GM19463 (cell line): ENCODE measurements around the gene TCEAL9.
A peak's percentile ranks its signal among the peaks of the same experiment; 100 is the strongest.
"Not testable (repeated sequence)": the region's sequence is repeated elsewhere in the genome, so short reads cannot be mapped to it uniquely, and the experiment has no call there.

ENCODE experiments used
- ATAC-seq: cut with Tn5 transposase; IDR thresholded peaks from one replicate; pipeline ENCODE4 v1.9.1; 2021; ENCODE audit warnings: mild to moderate bottlenecking, moderate library complexity; ENCODE audit not compliant: unreplicated experiment

The TCEAL9 gene

GRCh38 chrX:103356130-103356798, at the start of gene TCEAL9:
TCEAL9 (plus strand) TSS chrX:103356506; CDS start chrX:103357685, 1,179 bp downstream.
- peak; percentile 71 for ATAC-seq

- no peak for ATAC-seq
Observed at GRCh38 chrX:103309860-103310554, 46.3 kb upstream of the TCEAL9 start.

DNA sequence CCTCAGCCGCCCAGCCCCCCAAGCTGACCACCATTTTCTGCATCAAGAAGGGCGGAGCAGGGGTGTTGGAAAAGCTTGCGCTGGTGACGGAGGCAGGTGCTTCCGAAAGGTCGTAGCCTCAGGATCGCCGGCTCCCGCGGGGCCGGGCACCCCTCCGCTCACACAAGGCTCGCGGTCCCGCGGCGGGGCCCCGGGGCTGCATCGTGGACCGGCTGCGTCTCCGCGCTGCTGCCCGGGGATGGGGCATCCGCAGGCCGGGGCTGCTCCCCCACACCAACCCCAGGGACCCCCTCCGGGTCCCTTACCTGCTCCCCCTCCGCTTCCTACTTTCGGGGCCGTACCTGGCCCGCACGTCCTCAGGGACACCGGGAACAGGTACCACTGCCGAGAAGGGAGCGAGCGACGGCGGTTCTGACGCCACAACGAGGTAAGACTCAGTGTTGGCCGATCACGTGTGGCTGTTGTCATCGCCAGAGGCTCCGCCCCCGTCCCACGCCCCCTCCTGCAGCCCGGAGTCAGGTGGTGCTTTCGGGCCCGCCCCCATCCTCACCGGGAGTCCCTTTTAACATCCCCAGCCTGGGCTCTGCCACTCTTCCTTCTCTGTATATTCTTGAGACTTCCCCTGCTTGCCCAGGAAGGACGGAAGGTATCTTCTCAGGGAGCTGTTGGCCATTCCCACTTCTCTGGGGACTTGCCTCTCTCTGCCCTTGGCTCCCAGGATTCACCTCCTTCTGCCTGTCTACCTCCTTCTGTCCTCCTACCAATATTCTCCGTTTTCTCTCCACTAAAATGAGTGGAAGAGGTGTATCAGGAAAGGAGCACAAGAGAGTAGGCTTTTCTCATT, 45.5 kb upstream of the TCEAL9 start, which contains the start of gene BEX2:
TSS of gene BEX2 (minus strand) at position 436 of the 844 bp plus-strand sequence. CDS start 1,014 bp downstream, outside the sequence.
- ATAC-seq, result peak; percentile 97

GRCh38 chrX:103311399-103311780, 44.9 kb upstream of the TCEAL9 start:
- no peak for ATAC-seq

- ATAC-seq, result no peak
Observed at GRCh38 chrX:103329991-103330390, 26.3 kb upstream of the TCEAL9 start, which contains the start of gene TCEAL7. TCEAL7 (plus strand) TSS chrX:103330239; CDS start chrX:103331404, 1,165 bp downstream.

GRCh38 chrX:103330681-103331288, 25.5 kb upstream of the TCEAL9 start:
- no peak for ATAC-seq

DNA sequence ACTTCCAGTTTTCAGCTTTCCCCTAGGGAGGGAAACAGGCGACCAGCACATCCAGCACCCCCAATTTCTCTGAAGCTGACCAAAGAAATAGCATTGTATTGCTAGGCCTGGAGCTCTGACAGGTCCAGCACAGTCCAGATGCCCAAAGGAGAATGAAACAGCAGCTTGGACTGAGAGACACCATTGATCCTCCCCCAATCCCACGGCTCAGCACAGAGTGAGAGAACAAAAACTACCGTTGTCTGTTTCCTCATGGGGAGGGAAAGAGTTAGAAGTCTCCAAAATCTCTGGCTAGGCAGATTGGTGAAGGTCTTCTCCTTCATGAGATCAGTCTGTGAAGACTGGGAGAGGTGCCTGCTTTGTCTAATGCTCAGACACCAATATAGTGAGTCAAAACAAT, 17.6 kb upstream of the TCEAL9 start:
- ATAC-seq, result no peak

- ATAC-seq, result peak; percentile 63
Observed at GRCh38 chrX:103343105-103343504, 13.2 kb upstream of the TCEAL9 start.

- no peak for ATAC-seq
Observed at GRCh38 chrX:103344606-103345005, 11.7 kb upstream of the TCEAL9 start.

GRCh38 chrX:103347682-103348397, 8.5 kb upstream of the TCEAL9 start:
- no peak for ATAC-seq

GRCh38 chrX:103356858-103357257, 552 bp downstream of the TCEAL9 start:
- peak; percentile 21 for ATAC-seq

GRCh38 chrX:103357871-103358270, 1.6 kb downstream of the TCEAL9 start:
- ATAC-seq, result no peak

DNA sequence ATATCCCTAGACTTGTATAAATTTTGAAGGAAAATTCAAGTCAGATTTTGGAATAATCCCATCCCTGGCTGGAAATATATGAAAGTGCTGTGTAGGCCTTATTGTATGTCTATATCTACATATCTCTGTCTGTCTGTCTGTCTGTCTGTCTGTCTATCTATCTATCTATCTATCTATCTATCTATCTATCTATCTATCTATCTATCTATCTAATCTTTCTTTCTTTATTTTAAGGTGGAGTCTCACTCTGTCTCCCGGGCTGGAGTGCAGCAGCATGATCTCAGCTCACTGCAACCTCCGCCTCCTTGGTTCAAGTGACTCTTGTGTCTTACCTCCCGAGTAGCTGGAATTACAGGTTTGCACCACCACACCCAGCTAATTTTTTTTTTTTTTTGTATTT, 3.3 kb downstream of the TCEAL9 start:
- ATAC-seq, result not testable (repeated sequence)

GRCh38 chrX:103360092-103360491, 3.8 kb downstream of the TCEAL9 start:
- no peak for ATAC-seq

DNA sequence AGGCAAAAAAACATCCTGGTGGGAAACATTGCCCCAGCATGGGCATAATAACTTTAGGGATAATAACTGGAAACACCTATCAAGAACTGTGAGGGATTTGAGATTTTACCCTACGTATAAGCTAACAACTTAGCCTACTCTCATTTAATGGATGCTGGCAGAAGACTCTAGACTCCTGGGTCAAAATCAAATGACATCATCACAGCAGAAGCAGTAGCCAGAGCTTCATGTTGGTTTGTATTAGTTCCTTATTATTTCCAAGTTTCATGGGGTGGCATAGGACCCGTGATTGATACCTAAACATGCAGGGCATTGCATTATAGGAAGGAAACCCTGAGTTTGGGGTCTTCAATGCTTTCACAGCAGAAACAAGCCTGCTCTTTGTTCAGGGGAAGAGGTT, 4.6 kb downstream of the TCEAL9 start:
- no peak for ATAC-seq

GRCh38 chrX:103361798-103362197, 5.5 kb downstream of the TCEAL9 start:
- ATAC-seq, result no peak

DNA sequence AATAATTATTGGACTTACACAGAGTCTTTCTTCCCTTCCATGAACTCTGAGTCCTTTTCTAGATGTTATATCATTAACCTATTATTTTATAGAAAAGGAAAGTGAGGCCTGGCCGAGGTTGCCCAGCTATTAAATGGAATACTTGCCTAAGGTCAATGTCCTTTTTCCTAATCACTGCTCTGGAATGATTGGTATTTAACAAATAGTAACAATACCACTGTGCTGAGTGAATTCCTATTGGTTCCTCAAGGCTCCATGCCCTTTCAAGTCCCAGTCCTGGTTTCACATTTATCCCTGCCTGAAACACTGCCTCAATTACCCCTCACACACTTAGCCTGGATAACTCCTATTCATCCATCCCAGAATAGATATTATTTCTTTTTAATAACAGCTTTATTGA, 6.2 kb downstream of the TCEAL9 start:
- ATAC-seq, result no peak

DNA sequence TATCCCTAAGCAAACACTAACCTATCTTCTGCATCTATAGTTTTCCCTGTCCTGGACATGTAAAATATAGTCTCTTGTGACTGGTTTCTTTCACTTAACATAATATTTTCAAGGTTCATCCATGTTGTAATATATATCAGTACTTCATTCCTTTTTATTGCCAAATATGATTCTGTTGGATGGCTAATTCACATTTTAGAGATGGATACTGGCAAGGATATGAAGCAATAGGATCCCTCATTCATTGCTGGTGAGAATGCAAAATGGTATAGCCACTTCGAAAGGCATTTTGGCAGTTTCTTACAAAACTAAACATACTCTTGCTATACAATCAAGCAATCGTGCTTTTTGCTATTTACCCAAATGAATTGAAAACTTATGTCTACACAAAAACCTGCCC, 6.7 kb downstream of the TCEAL9 start:
- no peak for ATAC-seq

DNA sequence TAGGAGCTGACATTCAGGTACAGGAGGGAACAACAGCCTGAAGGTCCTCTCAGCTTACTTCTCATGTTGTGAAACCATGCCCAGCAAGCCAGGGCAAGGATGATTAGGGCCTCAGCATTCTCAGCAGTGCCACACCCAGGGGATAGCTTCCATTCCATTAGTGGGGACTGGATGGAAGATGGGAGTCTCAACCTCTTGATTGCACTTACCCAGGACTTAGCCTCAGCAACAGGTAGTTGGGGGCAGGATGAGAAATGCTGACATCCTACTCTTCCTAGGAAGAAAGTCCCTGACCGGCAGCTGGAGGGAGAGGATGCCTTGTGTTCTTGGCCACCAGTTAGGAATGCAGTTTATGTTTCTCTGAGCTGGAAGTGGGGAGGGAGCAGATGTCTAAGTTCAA, 11.2 kb downstream of the TCEAL9 start:
- ATAC-seq, result no peak

DNA sequence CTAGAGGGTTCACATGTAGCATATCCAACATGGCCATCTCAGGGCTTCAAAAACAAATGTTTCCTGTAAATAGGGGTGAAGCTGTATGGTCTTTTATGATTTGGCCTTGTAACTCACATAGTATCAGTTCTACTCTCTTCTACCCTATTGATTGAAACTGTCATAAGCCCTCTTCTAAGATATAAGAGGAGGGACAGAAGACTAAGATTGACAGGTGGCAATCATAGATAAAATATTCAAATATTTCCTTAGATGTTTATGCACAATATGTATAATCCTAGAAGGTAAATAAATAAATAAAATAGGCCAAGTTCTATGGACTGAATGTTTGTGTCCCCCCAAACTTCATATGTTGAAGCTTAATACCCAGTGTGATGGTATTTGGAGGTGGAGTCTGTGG, 13.2 kb downstream of the TCEAL9 start:
- ATAC-seq, result no peak
